HL-60 (cell line): ENCODE data around the gene NEFH.

Experiments used
- DNase-seq, 2 experiments: peaks; one replicate each; pipeline ENCODE4 v3.0.0-alpha.2; 2010 to 2020; ENCODE audit warnings: low read depth in 1 of 2, low spot score in 1 of 2
- H3K27ac ChIP-seq: fragments of 250-450 bp; sonication (Bioruptor Pico); replicated peaks from 2 replicates; pipeline ENCODE4 v1.5.1; 2020; ENCODE audit warnings: mild to moderate bottlenecking, moderate library complexity
- H3K27me3 ChIP-seq: fragments of 250-450 bp; sonication (Bioruptor Pico); 2 replicates; pipeline ENCODE4 v1.5.1; 2021; ENCODE audit warnings: mild to moderate bottlenecking, moderate library complexity; ENCODE audit not compliant: insufficient read depth, poor library complexity, severe bottlenecking
- H3K4me3 ChIP-seq: replicated peaks from 2 replicates; pipeline ENCODE4 v1.5.1; 2011; ENCODE audit warnings: mild to moderate bottlenecking, control low read depth, low read length; ENCODE audit not compliant: insufficient read depth
- GABPA ChIP-seq: IDR thresholded peaks from 2 replicates; pipeline ENCODE4 v1.6.1; 2012; ENCODE audit warnings: low read depth
- POLR2AphosphoS5 ChIP-seq: IDR thresholded peaks from 2 replicates; pipeline ENCODE4 v1.6.1; 2012; ENCODE audit warnings: low read depth
- SPI1 ChIP-seq: IDR thresholded peaks from 2 replicates; pipeline ENCODE4 v1.6.1; 2012; ENCODE audit warnings: low read depth, mild to moderate bottlenecking, borderline replicate concordance
- TF ChIP-seq, protein P1 (sequence below): IDR thresholded peaks from 2 replicates; pipeline ENCODE4 v1.6.1; 2012; ENCODE audit warnings: low read depth; ENCODE audit not compliant: insufficient replicate concordance
- TF ChIP-seq, protein P2 (sequence below): IDR thresholded peaks from one replicate; pipeline ENCODE4 v1.5.1; 2011; ENCODE audit warnings: low read length, control low read depth, inconsistent platforms; ENCODE audit not compliant: insufficient read depth

NEFH gene

DNA sequence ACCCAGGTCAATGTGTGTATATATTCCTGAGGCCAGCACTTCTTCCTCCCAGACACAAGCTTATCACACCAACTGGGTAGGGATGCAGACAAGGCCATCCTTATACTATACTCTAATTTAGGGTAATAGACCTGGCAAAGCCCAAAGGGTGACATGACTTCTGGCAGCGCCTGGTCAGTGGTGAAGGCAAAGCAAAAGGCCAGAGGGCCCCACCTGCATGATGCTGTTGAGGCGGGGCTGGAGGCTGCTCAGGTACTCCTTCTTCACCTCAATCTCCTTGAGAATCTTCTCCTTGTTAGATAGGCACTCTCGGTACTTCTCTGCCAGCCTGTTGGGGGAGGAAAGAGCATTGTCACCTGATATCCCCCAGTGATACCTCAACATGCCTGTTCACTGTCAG lies 56.4 kb downstream of the NEFH start:
- Histone ChIP-seq H3K27ac (no peak overlapping the region), H3K27me3 (no peaks in the 10 kb centered on the region), H3K4me3 (no peak overlapping the region)
- TF ChIP-seq, protein P1, sequence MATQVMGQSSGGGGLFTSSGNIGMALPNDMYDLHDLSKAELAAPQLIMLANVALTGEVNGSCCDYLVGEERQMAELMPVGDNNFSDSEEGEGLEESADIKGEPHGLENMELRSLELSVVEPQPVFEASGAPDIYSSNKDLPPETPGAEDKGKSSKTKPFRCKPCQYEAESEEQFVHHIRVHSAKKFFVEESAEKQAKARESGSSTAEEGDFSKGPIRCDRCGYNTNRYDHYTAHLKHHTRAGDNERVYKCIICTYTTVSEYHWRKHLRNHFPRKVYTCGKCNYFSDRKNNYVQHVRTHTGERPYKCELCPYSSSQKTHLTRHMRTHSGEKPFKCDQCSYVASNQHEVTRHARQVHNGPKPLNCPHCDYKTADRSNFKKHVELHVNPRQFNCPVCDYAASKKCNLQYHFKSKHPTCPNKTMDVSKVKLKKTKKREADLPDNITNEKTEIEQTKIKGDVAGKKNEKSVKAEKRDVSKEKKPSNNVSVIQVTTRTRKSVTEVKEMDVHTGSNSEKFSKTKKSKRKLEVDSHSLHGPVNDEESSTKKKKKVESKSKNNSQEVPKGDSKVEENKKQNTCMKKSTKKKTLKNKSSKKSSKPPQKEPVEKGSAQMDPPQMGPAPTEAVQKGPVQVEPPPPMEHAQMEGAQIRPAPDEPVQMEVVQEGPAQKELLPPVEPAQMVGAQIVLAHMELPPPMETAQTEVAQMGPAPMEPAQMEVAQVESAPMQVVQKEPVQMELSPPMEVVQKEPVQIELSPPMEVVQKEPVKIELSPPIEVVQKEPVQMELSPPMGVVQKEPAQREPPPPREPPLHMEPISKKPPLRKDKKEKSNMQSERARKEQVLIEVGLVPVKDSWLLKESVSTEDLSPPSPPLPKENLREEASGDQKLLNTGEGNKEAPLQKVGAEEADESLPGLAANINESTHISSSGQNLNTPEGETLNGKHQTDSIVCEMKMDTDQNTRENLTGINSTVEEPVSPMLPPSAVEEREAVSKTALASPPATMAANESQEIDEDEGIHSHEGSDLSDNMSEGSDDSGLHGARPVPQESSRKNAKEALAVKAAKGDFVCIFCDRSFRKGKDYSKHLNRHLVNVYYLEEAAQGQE = no peak
- TF ChIP-seq, protein P2, sequence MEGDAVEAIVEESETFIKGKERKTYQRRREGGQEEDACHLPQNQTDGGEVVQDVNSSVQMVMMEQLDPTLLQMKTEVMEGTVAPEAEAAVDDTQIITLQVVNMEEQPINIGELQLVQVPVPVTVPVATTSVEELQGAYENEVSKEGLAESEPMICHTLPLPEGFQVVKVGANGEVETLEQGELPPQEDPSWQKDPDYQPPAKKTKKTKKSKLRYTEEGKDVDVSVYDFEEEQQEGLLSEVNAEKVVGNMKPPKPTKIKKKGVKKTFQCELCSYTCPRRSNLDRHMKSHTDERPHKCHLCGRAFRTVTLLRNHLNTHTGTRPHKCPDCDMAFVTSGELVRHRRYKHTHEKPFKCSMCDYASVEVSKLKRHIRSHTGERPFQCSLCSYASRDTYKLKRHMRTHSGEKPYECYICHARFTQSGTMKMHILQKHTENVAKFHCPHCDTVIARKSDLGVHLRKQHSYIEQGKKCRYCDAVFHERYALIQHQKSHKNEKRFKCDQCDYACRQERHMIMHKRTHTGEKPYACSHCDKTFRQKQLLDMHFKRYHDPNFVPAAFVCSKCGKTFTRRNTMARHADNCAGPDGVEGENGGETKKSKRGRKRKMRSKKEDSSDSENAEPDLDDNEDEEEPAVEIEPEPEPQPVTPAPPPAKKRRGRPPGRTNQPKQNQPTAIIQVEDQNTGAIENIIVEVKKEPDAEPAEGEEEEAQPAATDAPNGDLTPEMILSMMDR = no peak
- TF ChIP-seq POLR2AphosphoS5 (no peak), SPI1 (no peak), GABPA (no peak)
- no peak for DNase-seq

DNA sequence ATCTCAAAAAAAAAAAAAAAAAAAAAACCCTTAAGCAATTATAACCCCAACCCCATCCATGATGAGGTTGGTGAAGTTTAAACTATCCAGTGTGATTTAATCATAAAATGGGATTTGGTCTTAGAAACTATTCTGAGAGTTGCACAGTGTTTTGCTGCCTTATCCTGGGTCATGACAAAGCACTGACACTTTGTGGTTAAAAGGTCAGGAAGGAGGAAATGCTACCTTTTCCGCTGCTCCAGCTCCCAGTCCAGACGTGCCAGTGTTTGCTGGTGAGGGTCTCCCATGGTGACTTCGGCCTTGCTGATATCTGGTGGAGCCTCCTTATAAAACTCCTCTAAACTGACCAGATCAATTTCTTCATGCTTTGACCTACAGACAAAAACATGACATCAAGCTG lies 59.1 kb downstream of the NEFH start:
- no peak overlapping the region for H3K4me3 ChIP-seq
- no peaks in the 10 kb centered on the region for H3K27me3 ChIP-seq
- no peak for DNase-seq
- H3K27ac ChIP-seq = no peak overlapping the region
- TF ChIP-seq, protein P2 = no peak
- TF ChIP-seq SPI1 = no peak
- TF ChIP-seq, protein P1 = no peak
